MM.1S (cell line): Measurements from ENCODE around the gene DDX27.

Source experiments
- DNase-seq: peaks from one replicate; pipeline ENCODE4 v3.0.0-alpha.2; 2015
- H2AFZ ChIP-seq: fragments of 300-600 bp; sonication (generic); 2 replicates; pipeline ENCODE4 v1.6.0; 2016; ENCODE audit warnings: antibody characterized with exemption, low read length
- H3F3A ChIP-seq: fragments of 300-600 bp; sonication (generic); 2 replicates; pipeline ENCODE4 v1.6.1; 2016; ENCODE audit warnings: mild to moderate bottlenecking, antibody characterized with exemption, low read length, moderate library complexity, mixed read lengths; ENCODE audit not compliant: insufficient read depth
- H3K27ac ChIP-seq: fragments of 300-600 bp; sonication (generic); 2 replicates; pipeline ENCODE4 v1.5.1; 2016; ENCODE audit warnings: mild to moderate bottlenecking, low read length
- H3K27me3 ChIP-seq: fragments of 300-600 bp; sonication (generic); replicated peaks from 2 replicates; pipeline ENCODE4 v1.6.0; 2016; ENCODE audit warnings: low read length; ENCODE audit not compliant: insufficient read depth
- H3K36me3 ChIP-seq: fragments of 300-600 bp; sonication (generic); replicated peaks from 2 replicates; pipeline ENCODE4 v1.6.1; 2016; ENCODE audit warnings: mild to moderate bottlenecking, low read length, mixed read lengths; ENCODE audit not compliant: insufficient read depth
- H3K4me1 ChIP-seq: fragments of 300-600 bp; sonication (generic); 2 replicates; pipeline ENCODE4 v1.6.1; 2016; ENCODE audit warnings: low read length, mixed read lengths
- H3K4me2 ChIP-seq: fragments of 300-600 bp; sonication (generic); 2 replicates; pipeline ENCODE4 v1.6.0; 2016; ENCODE audit warnings: low read depth, low read length
- H3K4me3 ChIP-seq: fragments of 300-600 bp; sonication (generic); 2 replicates; pipeline ENCODE4 v1.5.1; 2016; ENCODE audit warnings: low read length, mixed read lengths
- H3K79me2 ChIP-seq: fragments of 300-600 bp; sonication (generic); 2 replicates; pipeline ENCODE4 v1.6.1; 2016; ENCODE audit warnings: mixed run types, low read length, mixed read lengths
- H3K9ac ChIP-seq: fragments of 300-600 bp; sonication (generic); 2 replicates; pipeline ENCODE4 v1.6.1; 2016; ENCODE audit warnings: low read length, mixed read lengths
- H3K9me2 ChIP-seq: fragments of 300-600 bp; sonication (generic); replicated peaks from 2 replicates; pipeline ENCODE4 v1.6.1; 2016; ENCODE audit warnings: mild to moderate bottlenecking, low read length, mixed read lengths; ENCODE audit not compliant: insufficient read depth
- H3K9me3 ChIP-seq: fragments of 300-600 bp; sonication (generic); replicated peaks from 2 replicates; pipeline ENCODE4 v1.6.1; 2016; ENCODE audit warnings: mild to moderate bottlenecking, low read length, mixed read lengths; ENCODE audit not compliant: insufficient read depth
- H4K20me1 ChIP-seq: fragments of 300-600 bp; sonication (generic); 2 replicates; pipeline ENCODE4 v1.6.1; 2016; ENCODE audit warnings: mild to moderate bottlenecking, low read length, moderate library complexity, mixed read lengths; ENCODE audit not compliant: insufficient read depth
- EZH2 ChIP-seq: fragments of 300-600 bp; sonication (generic); optimal IDR thresholded peaks from 2 replicates; pipeline ENCODE3; 2017; ENCODE audit warnings: low read depth, mild to moderate bottlenecking, antibody characterized with exemption, low read length, mixed read lengths
- EZH2phosphoT487 ChIP-seq: fragments of 300-600 bp; sonication (generic); IDR thresholded peaks from 2 replicates; pipeline ENCODE4 v1.6.1; 2018; ENCODE audit warnings: antibody characterized with exemption, low read length
- TF ChIP-seq, protein P1 (sequence below): fragments of 300-600 bp; sonication (generic); IDR thresholded peaks from 2 replicates; pipeline ENCODE4 v1.5.1; 2016; ENCODE audit warnings: antibody characterized with exemption, low read length, mixed read lengths

The DDX27 gene

GRCh38 chr20:49171909-49172308 is 47.3 kb upstream of the DDX27 start:
- Histone ChIP-seq H3K4me1 (peaks cover 22% of the 10 kb centered on the region), H3K9me2 (no peaks in the 10 kb centered on the region), H3K27ac (no peak overlapping the region), H2AFZ (no peak overlapping the region), H3K27me3 (no peaks in the 10 kb centered on the region), H3K9ac (no peak overlapping the region), H3K4me2 (no peak overlapping the region), H3K36me3 (peaks cover 2% of the 10 kb centered on the region; the same call in 1 of the 2 replicates), H3K79me2 (peaks cover 91% of the 10 kb centered on the region), H4K20me1 (no peaks in the 10 kb centered on the region; the same call in 1 of the 2 replicates), H3K9me3 (no peaks in the 10 kb centered on the region), H3K4me3 (no peak overlapping the region), H3F3A (peaks cover 15% of the 10 kb centered on the region)
- TF ChIP-seq EZH2phosphoT487: no peak
- TF ChIP-seq EZH2: no peak
- TF ChIP-seq, protein P1, sequence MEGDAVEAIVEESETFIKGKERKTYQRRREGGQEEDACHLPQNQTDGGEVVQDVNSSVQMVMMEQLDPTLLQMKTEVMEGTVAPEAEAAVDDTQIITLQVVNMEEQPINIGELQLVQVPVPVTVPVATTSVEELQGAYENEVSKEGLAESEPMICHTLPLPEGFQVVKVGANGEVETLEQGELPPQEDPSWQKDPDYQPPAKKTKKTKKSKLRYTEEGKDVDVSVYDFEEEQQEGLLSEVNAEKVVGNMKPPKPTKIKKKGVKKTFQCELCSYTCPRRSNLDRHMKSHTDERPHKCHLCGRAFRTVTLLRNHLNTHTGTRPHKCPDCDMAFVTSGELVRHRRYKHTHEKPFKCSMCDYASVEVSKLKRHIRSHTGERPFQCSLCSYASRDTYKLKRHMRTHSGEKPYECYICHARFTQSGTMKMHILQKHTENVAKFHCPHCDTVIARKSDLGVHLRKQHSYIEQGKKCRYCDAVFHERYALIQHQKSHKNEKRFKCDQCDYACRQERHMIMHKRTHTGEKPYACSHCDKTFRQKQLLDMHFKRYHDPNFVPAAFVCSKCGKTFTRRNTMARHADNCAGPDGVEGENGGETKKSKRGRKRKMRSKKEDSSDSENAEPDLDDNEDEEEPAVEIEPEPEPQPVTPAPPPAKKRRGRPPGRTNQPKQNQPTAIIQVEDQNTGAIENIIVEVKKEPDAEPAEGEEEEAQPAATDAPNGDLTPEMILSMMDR: no peak
- DNase-seq: no peak

DNA sequence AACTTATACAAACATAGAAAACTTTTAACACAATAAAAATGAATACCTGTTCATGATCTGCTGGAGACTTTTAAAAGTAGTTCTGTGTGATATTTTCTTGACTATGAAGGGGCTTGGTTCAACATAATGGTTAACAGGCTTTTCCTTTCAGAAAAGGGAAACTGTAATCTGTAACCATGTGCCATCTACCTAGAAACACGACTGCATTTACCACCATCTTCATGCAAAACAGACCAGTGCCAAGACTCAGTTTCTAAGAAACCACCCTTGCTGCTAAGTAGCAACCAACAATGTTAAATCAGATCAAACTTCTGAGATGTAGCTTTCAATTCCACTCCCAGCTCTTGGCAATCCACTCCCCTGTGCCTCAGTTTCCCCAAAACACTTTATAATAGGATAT is 46.8 kb upstream of the DDX27 start:
- no peaks in the 10 kb centered on the region for H3K9me3 ChIP-seq
- no peak overlapping the region for H3K4me3 ChIP-seq
- H3K36me3 ChIP-seq: peaks cover 2% of the 10 kb centered on the region; the same call in 1 of the 2 replicates
- no peak for DNase-seq
- no peaks in the 10 kb centered on the region for H3K9me2 ChIP-seq
- peaks cover 10% of the 10 kb centered on the region for H3F3A ChIP-seq
- no peak overlapping the region for H2AFZ ChIP-seq
- H3K27ac ChIP-seq: no peak overlapping the region
- H3K79me2 ChIP-seq: peaks cover 92% of the 10 kb centered on the region
- no peaks in the 10 kb centered on the region for H4K20me1 ChIP-seq
- peaks cover 17% of the 10 kb centered on the region for H3K4me1 ChIP-seq
- no peak overlapping the region for H3K9ac ChIP-seq
- TF ChIP-seq EZH2phosphoT487 (no peak), EZH2 (no peak)
- TF ChIP-seq, protein P1: no peak
- H3K4me2 ChIP-seq: no peak overlapping the region
- H3K27me3 ChIP-seq: no peaks in the 10 kb centered on the region

DNA sequence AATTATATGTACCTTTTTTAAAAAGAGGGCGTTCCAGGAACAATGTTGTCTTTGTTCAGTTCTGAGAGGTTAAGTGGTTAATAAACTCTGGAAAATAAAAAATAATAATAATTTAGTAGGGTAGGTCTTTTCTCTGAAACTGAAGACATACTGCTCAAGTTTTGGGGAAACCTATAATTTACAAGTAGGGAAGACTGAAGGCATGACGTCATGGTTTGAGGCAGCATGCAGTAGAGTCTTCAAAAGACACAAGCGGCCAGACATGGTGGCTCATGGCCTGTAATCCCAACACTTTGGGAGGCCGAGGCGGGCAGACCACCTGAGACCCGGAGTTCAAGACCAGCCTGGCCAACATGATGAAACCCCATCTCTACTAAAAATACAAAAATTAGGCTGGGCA is 45.0 kb upstream of the DDX27 start:
- no peak overlapping the region for H3K4me2 ChIP-seq
- no peaks in the 10 kb centered on the region for H3K9me2 ChIP-seq
- no peak overlapping the region for H2AFZ ChIP-seq
- H4K20me1 ChIP-seq: no peaks in the 10 kb centered on the region
- no peak overlapping the region for H3K27ac ChIP-seq
- no peaks in the 10 kb centered on the region for H3F3A ChIP-seq
- peaks cover 2% of the 10 kb centered on the region; the same call in 1 of the 2 replicates for H3K36me3 ChIP-seq
- H3K9me3 ChIP-seq: no peaks in the 10 kb centered on the region
- H3K79me2 ChIP-seq: peaks cover 90% of the 10 kb centered on the region
- no peak overlapping the region for H3K4me3 ChIP-seq
- TF ChIP-seq EZH2phosphoT487: no peak
- TF ChIP-seq, protein P1: no peak
- no peak for TF ChIP-seq EZH2
- H3K4me1 ChIP-seq: 0 out of 2 replicates have a peak, but pooled peaks cover 3% of the 10 kb centered on the region
- DNase-seq: no peak
- H3K27me3 ChIP-seq: no peaks in the 10 kb centered on the region
- no peak overlapping the region for H3K9ac ChIP-seq
